HFFc6 (cell line): ENCODE data around the gene PPP3CA. TPM values are rescaled to one million over a fixed set of nuclear protein-coding genes. Genes with fewer than 3 reads are reported as not detected.

Source experiments
- DNase-seq: peaks from one replicate; pipeline ENCODE4 v3.0.0-alpha.2; 2018
- H3K27ac Mint-ChIP-seq: 2 replicates; pipeline ENCODE4 v1.8.0; 2020; ENCODE audit warnings: mild to moderate bottlenecking, mixed read lengths
- H3K27me3 Mint-ChIP-seq: 2 replicates; pipeline ENCODE4 v1.8.0; 2021; ENCODE audit warnings: mild to moderate bottlenecking, moderate library complexity, mixed read lengths; ENCODE audit not compliant: insufficient read depth
- H3K36me3 Mint-ChIP-seq: 2 replicates; pipeline ENCODE4 v1.8.0; 2021; ENCODE audit warnings: low read depth, mixed read lengths
- H3K4me1 Mint-ChIP-seq: 2 replicates; pipeline ENCODE4 v1.8.0; 2020; ENCODE audit warnings: low read depth, mixed read lengths
- H3K4me3 Mint-ChIP-seq: 2 replicates; pipeline ENCODE4 v1.8.0; 2020; ENCODE audit warnings: mild to moderate bottlenecking, moderate library complexity, mixed read lengths
- H3K9me3 Mint-ChIP-seq: 2 replicates; pipeline ENCODE4 v1.8.0; 2020; ENCODE audit warnings: mild to moderate bottlenecking, mixed read lengths
- CTCF ChIP-seq: fragments of 200-600 bp; sonication (generic); IDR thresholded peaks from 2 replicates; pipeline ENCODE4 v1.5.0; 2021; ENCODE audit warnings: antibody characterized with exemption, mild to moderate bottlenecking
- microRNA-seq: library from miRNA; unstranded; fragments of <30 nt; microRNA quantifications from one replicate; pipeline ENCODE4, GENCODE V29; 2019
- total RNA-seq, 6 experiments: library from RNA; stranded (reverse); fragmentation: NEBNext Ultra II Directional; extraction: Animal tissue kit (Norgen Biotek cat#: 25700); gene quantifications; 2 replicates in 1 of 6; 3 replicates in 5 of 6; pipeline ENCODE4 v1.2.3, GENCODE V29; 2021

PPP3CA gene
- total RNA-seq, 6 experiments from 2014 or later: 45.9 to 59.6 (median 55.0) TPM

GRCh38 chr4:100981447-100982204, 365.7 kb downstream of the PPP3CA start:
- Mint-ChIP-seq H3K9me3 (no peaks in the 10 kb centered on the region), H3K27ac (no peak overlapping the region), H3K4me1 (peaks cover 24% of the 10 kb centered on the region), H3K4me3 (no peak overlapping the region), H3K36me3 (no peaks in the 10 kb centered on the region), H3K27me3 (peaks cover 1% of the 10 kb centered on the region)
- TF ChIP-seq CTCF: no peak
- no peak for DNase-seq

GRCh38 chr4:100979736-100980135, 367.6 kb downstream of the PPP3CA start:
- Mint-ChIP-seq H3K36me3 (no peaks in the 10 kb centered on the region), H3K4me3 (no peak overlapping the region)
- no peak for DNase-seq

GRCh38 chr4:100977746-100978397, 369.5 kb downstream of the PPP3CA start:
- H3K4me3 Mint-ChIP-seq: no peak overlapping the region
- H3K9me3 Mint-ChIP-seq: no peaks in the 10 kb centered on the region
- TF ChIP-seq CTCF: no peak
- peaks cover 1% of the 10 kb centered on the region for H3K27me3 Mint-ChIP-seq
- H3K4me1 Mint-ChIP-seq: no peaks in the 10 kb centered on the region
- no peaks in the 10 kb centered on the region for H3K36me3 Mint-ChIP-seq
- H3K27ac Mint-ChIP-seq: no peak overlapping the region
- DNase-seq: no peak

More at GRCh38 chr4:100979736-100980135, 367.6 kb downstream of the PPP3CA start:
- Mint-ChIP-seq H3K4me1 (peaks cover 16% of the 10 kb centered on the region), H3K27me3 (peaks cover 1% of the 10 kb centered on the region), H3K9me3 (no peaks in the 10 kb centered on the region), H3K27ac (no peak overlapping the region)
- TF ChIP-seq CTCF: no peak

GRCh38 chr4:100977274-100977673, 370.1 kb downstream of the PPP3CA start:
- no peak overlapping the region for H3K4me3 Mint-ChIP-seq
- H3K36me3 Mint-ChIP-seq: no peaks in the 10 kb centered on the region
- H3K4me1 Mint-ChIP-seq: no peaks in the 10 kb centered on the region
- H3K9me3 Mint-ChIP-seq: no peaks in the 10 kb centered on the region
- no peak for DNase-seq
- H3K27ac Mint-ChIP-seq: no peak overlapping the region
- no peak for TF ChIP-seq CTCF
- H3K27me3 Mint-ChIP-seq: peaks cover 1% of the 10 kb centered on the region

Small RNA genes lying within 50 kb of the gene (microRNA-seq; reads per million reads assigned to microRNA genes)
- gene MIR1255A: 7.0 reads per million
- not detected for gene MIR8066
